ENCODE data around the gene NBEA. TPM values are rescaled to one million over a fixed set of nuclear protein-coding genes. Genes with fewer than 3 reads are reported as not detected.
A peak's percentile ranks its signal among the peaks of the same experiment; 100 is the strongest.

The NBEA gene
- total RNA-seq, 3 donors from 2014 or later = 7.5 to 18.6 (median 16.1) TPM

DNA sequence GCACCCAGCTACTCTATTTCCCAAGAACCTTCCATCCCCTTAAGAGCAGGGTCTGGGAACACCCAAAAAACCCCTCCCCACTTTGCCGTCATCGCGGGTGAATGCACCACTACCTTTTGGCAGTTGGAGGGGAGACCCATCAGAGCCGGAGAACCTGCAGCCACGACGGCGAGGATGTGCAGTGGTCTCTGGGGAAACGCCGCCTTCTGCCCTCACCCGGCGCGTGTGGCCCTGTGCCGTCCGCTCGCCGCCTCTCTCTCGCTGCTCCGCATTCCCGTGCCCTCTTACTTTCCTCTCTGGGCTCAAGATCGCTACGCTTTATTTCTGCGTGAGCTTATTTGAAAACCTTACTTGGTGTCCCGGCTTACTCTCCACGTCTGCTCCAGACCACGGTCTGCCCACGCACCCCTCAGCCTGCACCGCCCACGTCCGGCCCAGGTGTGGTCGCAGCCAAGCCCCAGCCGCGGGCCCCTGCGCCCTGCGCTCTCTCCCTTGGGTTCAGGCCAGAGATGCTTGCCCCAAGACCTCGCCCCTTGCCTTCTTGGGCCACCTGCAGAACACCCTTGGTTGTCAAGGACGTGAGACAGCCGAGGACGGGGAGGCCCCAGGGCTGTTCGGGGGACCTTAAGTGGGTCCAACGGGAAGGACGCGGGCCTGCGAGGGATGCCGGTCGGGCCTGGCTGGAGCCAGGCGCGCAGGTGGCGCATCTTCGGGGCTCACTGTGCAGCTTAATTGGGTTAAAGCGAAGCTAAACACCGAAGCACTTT, 536.4 kb downstream of the NBEA start:
- H3K36me3 ChIP-seq = no peaks in the 10 kb centered on the region
- H3K9me3 ChIP-seq = no peaks in the 10 kb centered on the region
- TF ChIP-seq POLR2AphosphoS5 (IDR thresholded peaks at IDR 0.05) = peak in 1 of 3 donors; percentile 17
- TF ChIP-seq POLR2A (IDR thresholded peaks at IDR 0.05) = no peak
- H3K4me1 ChIP-seq = no peaks in the 10 kb centered on the region
- H3K4me3 ChIP-seq = peak overlapping the region in 2 of 3 donors; percentile 53 to 58
- DNase-seq (ENCODE audit: low spot score in 2 of 2) = no peak
- H3K27me3 ChIP-seq = no peaks in the 10 kb centered on the region
- intact Hi-C loops (cut with DNase I; ENCODE audit: low total_unique reads) = no loop called here
- H3K27ac ChIP-seq = peak overlapping the region; percentile 38 to 71

GRCh38 chr13:35479038-35479492, 537.0 kb downstream of the NBEA start:
- Histone ChIP-seq H3K4me3 (peak overlapping the region in 2 of 3 donors; percentile 53 to 58), H3K4me1 (no peaks in the 10 kb centered on the region), H3K27ac (no peak overlapping the region), H3K27me3 (no peaks in the 10 kb centered on the region), H3K9me3 (no peaks in the 10 kb centered on the region), H3K36me3 (no peaks in the 10 kb centered on the region)
- no peak for DNase-seq (ENCODE audit: low spot score in 2 of 2)
- intact Hi-C loops (cut with DNase I; ENCODE audit: low total_unique reads) = no loop called here
- TF ChIP-seq POLR2A (IDR thresholded peaks at IDR 0.05) = no peak
- TF ChIP-seq CTCF (IDR thresholded peaks at IDR 0.05) = no peak
- no peak for TF ChIP-seq POLR2AphosphoS5 (IDR thresholded peaks at IDR 0.05)

GRCh38 chr13:35479706-35480105, 537.6 kb downstream of the NBEA start:
- Histone ChIP-seq H3K4me1 (no peaks in the 10 kb centered on the region), H3K27me3 (no peaks in the 10 kb centered on the region), H3K36me3 (no peaks in the 10 kb centered on the region), H3K4me3 (no peak overlapping the region), H3K27ac (no peak overlapping the region), H3K9me3 (no peaks in the 10 kb centered on the region)
- DNase-seq (ENCODE audit: low spot score in 2 of 2) = no peak
- TF ChIP-seq CTCF (IDR thresholded peaks at IDR 0.05) (no peak), POLR2A (IDR thresholded peaks at IDR 0.05) (no peak), POLR2AphosphoS5 (IDR thresholded peaks at IDR 0.05) (no peak)
- intact Hi-C loops (cut with DNase I; ENCODE audit: low total_unique reads) = no loop called here

DNA sequence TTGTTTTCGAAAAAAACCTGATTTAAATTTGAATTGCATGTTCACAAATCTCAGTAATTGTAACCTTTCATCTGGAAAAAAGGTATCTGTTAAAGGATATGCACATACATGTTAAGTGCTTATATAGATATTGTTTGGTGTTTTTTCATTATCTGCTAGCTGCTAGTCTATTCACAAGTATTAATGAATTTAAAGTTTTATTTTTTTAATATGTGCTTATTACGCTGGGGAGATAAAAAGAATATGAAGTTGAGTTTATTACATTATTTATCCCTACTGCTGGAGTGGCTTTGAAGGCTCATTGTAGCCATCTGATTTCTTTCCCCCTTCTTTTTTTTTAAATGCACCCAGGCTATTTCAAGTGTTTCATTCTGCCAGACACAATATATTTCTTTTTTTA, 538.3 kb downstream of the NBEA start:
- no peak for DNase-seq (ENCODE audit: low spot score in 2 of 2)
- Histone ChIP-seq H3K36me3 (no peaks in the 10 kb centered on the region), H3K27me3 (no peaks in the 10 kb centered on the region)

GRCh38 chr13:35481777-35482176, 539.7 kb downstream of the NBEA start:
- TF ChIP-seq POLR2A (IDR thresholded peaks at IDR 0.05) (no peak), CTCF (IDR thresholded peaks at IDR 0.05) (no peak), POLR2AphosphoS5 (IDR thresholded peaks at IDR 0.05) (no peak)
- H3K27ac ChIP-seq = no peak overlapping the region
- intact Hi-C loops (cut with DNase I; ENCODE audit: low total_unique reads) = no loop called here
- no peak overlapping the region for H3K4me3 ChIP-seq
- H3K36me3 ChIP-seq = no peaks in the 10 kb centered on the region
- no peaks in the 10 kb centered on the region for H3K9me3 ChIP-seq
- H3K27me3 ChIP-seq = no peaks in the 10 kb centered on the region
- H3K4me1 ChIP-seq = no peaks in the 10 kb centered on the region
- no peak for DNase-seq (ENCODE audit: low spot score in 2 of 2)

More for the DNA sequence above, 538.3 kb downstream of the NBEA start:
- intact Hi-C loops (cut with DNase I; ENCODE audit: low total_unique reads) = no loop called here
- no peak for TF ChIP-seq CTCF (IDR thresholded peaks at IDR 0.05)
- no peaks in the 10 kb centered on the region for H3K9me3 ChIP-seq
- no peak overlapping the region for H3K27ac ChIP-seq
- H3K4me1 ChIP-seq = no peaks in the 10 kb centered on the region
- no peak overlapping the region for H3K4me3 ChIP-seq

Data from breast epithelium (tissue), 4 donors.